KG1 (cell line): ENCODE measurements around the gene A3GALT2.

ENCODE experiments used
- DNase-seq: peaks from one replicate; lab custom pipeline; 2025; lab: John Stamatoyannopoulos, UW

A3GALT2 gene

GRCh38 chr1:33271666-33272505 is 49.0 kb downstream of the A3GALT2 start:
- no peak for DNase-seq

DNA sequence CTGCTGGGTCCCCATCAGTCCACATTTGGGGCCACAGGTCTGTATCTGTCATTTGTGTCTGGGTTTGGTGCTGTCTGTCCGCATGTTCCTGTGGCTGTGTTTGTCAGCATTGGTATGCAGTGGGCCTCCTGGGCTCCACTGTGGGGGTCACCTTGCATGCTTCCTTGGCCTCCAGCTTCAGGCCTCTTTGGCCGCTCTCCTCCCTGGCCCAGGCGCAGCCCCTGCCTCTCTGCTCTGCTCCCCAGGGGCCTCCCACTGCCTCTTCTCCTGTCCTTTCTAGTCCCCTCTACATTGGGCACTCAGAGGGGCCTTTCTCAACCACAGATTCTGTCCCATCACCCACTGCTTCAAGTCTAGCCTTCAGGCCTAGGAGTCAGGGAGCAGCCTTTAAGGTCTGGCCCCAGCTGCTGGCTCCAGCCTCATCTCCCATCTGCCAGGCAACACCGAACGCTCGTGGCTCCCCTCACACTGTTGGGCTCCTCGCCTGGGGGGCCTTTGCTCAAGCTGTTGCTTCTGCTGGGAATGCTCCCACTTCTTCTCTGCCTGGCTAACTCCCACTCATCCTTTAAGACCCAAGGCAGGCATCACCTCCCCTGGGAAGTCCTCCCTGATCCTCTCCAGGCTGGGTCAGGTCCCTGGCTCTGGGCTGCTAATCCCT is 50.0 kb downstream of the A3GALT2 start:
- no peak for DNase-seq

- DNase-seq: no peak
These were observed 50.5 kb downstream of the A3GALT2 start for GRCh38 chr1:33270379-33270778.

- DNase-seq: no peak
These were observed 51.3 kb downstream of the A3GALT2 start for GRCh38 chr1:33269621-33270020.

DNA sequence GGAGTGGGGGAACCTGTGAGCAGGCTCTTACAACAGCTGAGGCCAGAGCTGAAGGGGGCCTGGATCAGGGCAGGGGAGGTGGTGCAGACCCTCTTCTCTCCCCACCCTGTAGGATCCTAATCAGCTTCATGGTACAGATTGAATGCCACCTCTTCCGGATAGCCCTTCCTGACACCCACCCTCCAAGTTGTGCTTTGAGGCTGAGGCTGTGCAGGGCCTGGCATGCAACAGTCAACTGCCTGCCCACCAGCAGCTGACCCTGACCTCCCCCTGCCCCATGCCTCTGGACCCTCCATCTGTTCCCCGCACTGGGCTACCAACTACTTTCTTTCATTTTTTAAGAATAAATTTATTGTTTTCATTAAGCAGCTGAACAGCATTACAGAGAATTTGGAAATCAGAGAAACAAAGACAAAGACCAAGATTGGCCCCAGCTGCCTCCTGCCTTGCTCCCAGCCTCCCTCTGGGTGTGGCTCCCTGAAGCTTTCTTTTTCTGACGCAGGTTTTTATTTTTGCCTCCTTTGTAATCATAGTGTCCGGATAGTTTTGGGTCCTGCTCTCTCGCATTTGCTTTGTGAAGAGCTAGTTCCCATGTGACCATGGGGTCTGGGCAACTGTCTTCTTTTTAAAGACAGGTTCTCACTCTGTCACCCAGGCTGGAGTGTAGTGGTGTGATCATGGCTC is 51.8 kb downstream of the A3GALT2 start:
- no peak for DNase-seq

DNA sequence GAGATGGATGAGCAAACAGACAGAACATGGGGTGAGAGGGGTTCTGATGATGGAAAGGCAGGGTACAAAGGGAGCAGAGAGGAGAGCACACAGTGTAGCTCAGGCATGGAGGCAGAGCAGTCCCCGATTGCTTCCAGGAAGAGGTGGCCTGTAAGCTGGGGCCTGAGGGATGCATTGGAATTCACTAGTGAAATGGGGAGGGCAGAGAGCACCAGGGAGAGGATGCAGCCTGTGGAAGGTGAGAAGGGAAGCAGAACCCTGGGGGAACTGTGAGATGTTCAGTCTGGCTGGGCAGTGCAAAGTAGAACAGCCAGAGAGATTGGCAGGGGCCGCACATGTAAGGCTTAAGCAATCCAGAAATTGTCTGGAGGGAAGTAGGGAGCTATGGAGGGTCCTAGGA is 52.4 kb downstream of the A3GALT2 start:
- DNase-seq: no peak

DNA sequence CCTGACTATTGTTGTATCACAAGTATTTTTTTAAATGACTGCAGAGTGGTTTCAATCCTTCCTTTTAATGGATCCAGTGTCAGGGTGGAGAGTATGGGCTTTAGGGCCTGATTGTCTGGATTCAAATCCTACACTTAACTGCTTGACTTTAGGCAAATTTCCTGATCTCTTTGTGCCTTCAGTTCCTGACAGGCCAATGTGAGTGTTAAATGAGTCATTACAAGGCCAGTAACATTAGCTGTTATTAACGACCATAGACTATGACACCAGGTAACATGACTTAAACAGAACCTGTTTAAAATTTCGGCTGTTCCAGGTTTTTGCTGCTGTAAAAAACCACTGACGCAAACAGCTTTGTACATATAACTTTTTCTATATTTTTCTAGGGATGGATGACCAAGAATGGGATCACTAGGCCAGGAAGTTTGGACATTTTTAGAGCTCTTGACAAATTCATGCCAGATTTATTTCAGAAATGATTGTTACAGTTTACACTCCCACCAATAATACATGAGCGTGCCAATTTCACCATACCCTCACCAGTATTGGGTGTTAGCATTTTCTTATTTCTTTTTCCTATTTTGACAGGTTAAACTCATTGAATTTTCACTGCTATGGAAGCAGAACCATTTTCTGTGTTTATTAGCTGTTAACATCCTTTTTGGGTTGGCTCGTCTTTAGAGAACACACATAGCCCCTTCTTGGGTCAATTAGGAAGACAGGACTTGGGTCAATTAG is 53.3 kb downstream of the A3GALT2 start:
- no peak for DNase-seq

GRCh38 chr1:33266766-33267165 is 54.1 kb downstream of the A3GALT2 start:
- DNase-seq: no peak

DNA sequence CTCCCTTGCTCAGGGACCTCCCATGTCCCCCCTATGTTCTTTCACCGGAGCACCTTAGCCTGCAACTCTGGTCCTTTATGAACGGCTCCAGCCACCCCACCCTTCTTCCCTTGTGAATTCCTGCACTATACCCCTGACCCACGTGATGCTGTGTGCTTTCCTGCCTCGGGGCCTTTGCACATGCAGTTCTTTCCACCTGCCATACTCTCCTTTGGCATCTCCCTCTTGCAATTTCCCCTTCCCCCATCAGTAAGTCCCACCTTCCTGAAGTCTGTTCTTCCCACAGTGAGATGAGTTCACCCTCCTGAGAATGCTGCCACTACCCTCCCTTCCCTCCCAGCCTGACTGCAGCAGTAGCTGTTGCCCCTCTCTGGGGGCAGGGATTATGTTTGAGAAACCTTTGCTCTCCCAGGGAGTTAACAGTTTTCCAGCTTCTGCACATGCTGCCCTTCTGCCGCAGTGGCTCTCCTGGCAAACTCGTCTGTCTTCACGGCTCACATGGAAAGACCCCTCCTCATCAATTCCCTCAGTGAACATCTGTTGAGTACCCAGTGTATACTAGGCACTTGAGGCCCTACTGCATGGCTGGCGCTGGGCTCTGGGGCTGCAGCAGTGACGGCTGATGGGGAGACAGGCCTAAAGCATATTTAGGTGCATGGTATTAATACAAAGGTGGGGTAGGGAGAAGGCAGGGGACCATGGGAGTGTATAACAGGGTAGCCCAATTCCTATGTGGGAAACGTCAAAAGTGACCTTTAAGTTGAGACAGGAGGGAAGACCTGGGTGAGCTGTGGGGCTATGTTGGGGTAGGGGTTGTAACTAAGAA is 54.9 kb downstream of the A3GALT2 start:
- DNase-seq: no peak

DNA sequence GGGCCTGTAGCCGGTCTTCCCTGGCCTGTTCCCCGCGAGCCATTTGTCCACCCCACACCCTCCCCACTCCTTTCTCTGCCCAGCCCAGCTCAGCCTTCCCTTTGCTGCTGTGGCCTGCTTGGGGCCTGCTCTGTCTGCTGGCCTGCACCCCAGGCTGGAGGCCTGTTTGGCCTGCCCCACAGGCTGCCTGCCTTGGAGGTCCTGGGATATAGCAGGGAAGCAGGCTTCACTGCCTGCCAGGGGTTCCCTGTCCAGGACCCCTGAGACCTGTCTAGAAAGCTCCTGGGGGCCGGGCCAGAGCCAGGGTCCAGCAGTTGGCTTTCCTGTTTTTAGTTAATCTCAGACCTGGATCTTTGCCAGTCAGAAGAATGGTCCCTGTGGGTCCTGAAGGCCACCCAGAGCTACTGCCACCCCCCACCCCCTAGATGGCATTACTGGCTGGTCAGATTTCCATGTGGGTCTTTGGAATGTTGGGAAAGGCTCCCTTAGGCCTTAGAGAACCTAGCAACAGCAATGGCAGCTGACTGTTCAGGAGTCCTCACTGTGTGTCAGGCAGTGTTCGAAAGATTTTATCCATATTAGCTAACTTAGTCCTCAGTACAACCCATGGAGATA is 56.9 kb downstream of the A3GALT2 start:
- DNase-seq: no peak

- no peak for DNase-seq
These were observed 59.6 kb downstream of the A3GALT2 start for GRCh38 chr1:33261344-33261743.

GRCh38 chr1:33260439-33260838 is 60.5 kb downstream of the A3GALT2 start:
- DNase-seq: no peak

DNA sequence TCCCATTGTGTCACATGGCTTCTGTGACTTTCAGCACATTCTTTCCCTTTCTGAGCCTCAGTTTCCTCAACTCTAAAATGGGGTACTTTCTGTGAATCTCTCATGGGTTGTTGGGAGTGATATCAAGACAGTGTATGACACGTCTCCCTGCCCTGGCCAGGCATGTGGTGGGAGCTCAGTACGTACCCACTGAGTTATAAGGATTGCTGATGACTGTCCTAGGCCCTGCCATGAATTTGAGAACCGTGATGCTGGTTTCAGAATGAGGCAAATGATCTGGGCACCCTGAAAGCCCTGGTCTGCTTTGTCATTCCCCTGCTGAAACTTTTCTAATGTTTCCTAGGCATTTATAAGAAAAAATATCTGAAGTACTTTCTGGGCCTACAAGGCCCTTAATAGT is 61.0 kb downstream of the A3GALT2 start:
- no peak for DNase-seq

DNA sequence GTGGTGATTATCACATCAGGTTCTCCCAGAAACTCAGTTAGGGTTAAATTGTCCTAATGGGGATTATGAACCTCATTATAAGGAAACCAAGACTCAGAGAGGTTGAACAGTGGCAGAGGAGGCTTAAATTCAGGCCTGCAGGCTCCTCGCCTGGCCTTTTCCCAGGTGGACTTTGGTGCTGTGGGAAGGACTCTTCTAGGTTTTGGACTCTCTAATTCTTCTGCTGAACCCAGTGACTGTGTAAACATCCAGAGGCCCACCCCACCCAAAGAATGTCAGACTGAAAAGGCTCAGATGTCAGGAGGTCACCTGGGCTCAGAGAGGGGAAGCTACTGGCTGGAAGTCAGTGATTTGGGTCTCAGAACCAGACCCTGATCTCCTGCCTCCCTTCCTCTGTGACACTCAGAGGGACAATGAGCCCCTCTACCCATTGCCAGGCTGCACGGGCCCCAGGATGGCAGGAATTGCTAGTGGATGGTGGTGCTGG is 62.1 kb downstream of the A3GALT2 start:
- DNase-seq: no peak

GRCh38 chr1:33257772-33258712 is 62.9 kb downstream of the A3GALT2 start:
- DNase-seq: no peak

DNA sequence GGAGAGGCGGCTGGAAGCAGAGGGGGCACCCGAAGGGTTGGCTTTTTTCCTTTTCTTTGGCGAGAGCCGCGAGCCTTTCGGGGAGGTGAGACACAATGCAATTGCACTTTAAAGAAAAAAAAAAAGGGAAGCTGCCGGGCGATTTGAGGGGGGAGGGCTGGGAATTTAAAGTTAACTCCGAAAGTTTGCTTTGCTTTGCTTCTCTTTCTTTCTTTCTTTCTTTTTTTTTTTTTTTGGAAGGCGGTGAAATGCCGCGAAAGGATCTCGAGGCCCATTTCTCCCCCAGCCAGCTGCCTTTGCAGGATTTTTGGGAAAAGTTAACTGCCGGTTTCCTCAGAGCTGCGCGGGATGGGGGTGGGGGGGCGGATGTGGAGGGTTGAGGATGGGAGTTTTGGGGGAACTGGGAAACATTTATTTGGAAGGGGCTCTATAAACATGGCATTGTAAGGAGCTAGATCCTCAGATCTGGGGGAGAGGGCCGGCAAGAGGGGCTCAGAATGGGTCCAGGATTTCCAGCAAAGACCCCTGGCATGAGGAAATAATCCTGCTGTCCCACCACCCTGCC is 63.6 kb downstream of the A3GALT2 start:
- DNase-seq: no peak
